Measurements from ENCODE around the gene HNRNPA3.

DNA sequence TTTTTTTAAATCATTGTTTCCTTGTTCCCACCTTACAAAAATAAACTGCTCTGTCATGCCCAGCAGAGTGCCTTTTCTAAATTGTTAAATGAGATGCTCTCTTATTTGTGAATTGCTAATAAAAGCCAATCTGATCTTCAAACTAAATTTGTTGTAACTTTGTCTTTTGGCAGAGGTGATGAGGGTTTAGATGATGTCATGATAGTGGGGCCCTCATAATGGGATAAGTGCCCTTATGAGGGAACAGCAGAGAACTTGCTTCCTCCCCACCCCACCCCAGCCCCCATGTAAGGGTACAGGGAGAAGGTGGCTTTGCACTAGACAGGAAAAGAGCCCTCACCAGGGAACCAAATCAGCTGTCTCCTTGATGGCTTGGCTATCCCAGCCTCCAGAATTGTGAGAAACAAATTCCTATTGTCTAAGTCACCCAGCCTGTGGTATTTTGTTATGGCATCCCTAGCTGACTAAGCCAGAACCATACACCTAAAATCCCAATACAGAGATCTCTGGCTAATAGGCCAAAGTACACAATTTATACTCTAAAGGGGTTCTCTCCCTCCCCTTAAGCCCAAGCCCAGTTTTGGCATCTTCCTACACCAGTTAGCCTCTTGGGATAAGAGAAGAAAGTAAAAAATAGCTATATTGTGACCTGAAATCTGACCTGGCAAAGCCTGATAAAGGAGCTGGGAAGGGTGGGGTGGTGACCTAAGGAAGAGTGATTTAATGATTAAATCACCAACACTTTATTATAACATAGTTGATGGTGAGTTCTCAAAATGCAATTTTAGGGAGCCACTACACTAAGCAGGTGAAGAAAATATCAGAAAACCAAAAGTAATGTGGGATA is 40.3 kb upstream of the HNRNPA3 start:
- TF ChIP-seq, protein P1, sequence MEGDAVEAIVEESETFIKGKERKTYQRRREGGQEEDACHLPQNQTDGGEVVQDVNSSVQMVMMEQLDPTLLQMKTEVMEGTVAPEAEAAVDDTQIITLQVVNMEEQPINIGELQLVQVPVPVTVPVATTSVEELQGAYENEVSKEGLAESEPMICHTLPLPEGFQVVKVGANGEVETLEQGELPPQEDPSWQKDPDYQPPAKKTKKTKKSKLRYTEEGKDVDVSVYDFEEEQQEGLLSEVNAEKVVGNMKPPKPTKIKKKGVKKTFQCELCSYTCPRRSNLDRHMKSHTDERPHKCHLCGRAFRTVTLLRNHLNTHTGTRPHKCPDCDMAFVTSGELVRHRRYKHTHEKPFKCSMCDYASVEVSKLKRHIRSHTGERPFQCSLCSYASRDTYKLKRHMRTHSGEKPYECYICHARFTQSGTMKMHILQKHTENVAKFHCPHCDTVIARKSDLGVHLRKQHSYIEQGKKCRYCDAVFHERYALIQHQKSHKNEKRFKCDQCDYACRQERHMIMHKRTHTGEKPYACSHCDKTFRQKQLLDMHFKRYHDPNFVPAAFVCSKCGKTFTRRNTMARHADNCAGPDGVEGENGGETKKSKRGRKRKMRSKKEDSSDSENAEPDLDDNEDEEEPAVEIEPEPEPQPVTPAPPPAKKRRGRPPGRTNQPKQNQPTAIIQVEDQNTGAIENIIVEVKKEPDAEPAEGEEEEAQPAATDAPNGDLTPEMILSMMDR (IDR thresholded peaks at IDR 0.05 in 2 of 3, conservative IDR thresholded peaks at IDR 0.05 in 1 of 3; ENCODE audit: control insufficient read depth in 2 of 3, extremely low read depth in 1 of 3, insufficient read depth in 1 of 3, low read depth in 3 of 3, low read length in 3 of 3): no peak
- TF ChIP-seq EP300 (IDR thresholded peaks at IDR 0.05; ENCODE audit: borderline replicate concordance in 1 of 2, control insufficient read depth in 1 of 2, low read depth in 2 of 2, low read length in 2 of 2): no peak
- TF ChIP-seq TAF1 (IDR thresholded peaks at IDR 0.05; ENCODE audit: borderline replicate concordance, low read depth, low read length): no peak
- TF ChIP-seq POLR2A (IDR thresholded peaks at IDR 0.05; ENCODE audit: low read depth, low read length): no peak
- TF ChIP-seq, protein P2, sequence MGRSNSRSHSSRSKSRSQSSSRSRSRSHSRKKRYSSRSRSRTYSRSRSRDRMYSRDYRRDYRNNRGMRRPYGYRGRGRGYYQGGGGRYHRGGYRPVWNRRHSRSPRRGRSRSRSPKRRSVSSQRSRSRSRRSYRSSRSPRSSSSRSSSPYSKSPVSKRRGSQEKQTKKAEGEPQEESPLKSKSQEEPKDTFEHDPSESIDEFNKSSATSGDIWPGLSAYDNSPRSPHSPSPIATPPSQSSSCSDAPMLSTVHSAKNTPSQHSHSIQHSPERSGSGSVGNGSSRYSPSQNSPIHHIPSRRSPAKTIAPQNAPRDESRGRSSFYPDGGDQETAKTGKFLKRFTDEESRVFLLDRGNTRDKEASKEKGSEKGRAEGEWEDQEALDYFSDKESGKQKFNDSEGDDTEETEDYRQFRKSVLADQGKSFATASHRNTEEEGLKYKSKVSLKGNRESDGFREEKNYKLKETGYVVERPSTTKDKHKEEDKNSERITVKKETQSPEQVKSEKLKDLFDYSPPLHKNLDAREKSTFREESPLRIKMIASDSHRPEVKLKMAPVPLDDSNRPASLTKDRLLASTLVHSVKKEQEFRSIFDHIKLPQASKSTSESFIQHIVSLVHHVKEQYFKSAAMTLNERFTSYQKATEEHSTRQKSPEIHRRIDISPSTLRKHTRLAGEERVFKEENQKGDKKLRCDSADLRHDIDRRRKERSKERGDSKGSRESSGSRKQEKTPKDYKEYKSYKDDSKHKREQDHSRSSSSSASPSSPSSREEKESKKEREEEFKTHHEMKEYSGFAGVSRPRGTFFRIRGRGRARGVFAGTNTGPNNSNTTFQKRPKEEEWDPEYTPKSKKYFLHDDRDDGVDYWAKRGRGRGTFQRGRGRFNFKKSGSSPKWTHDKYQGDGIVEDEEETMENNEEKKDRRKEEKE (IDR thresholded peaks at IDR 0.05): no peak
- TF ChIP-seq GABPA (IDR thresholded peaks at IDR 0.05; ENCODE audit: low read depth): no peak
- no peak for TF ChIP-seq EZH2 (IDR thresholded peaks at IDR 0.05; ENCODE audit: borderline replicate concordance, control insufficient read depth, low read depth, low read length)
- TF ChIP-seq ZSCAN29 (IDR thresholded peaks at IDR 0.05): no peak
- no peak for TF ChIP-seq CHD1 (IDR thresholded peaks at IDR 0.05; ENCODE audit: low read depth, low read length)
